ENCODE results near the gene PHB1.

PHB1 gene

GRCh38 chr17:49433000-49433694 lies 18.5 kb upstream of the PHB1 start:
- Histone ChIP-seq H3K4me1 (ENCODE audit: control insufficient read depth, insufficient read depth, low read length) (no peaks in the 10 kb centered on the region), H3K9me3 (ENCODE audit: control insufficient read depth, insufficient read depth, low read depth, low read length) (no peaks in the 10 kb centered on the region), H3K4me3 (ENCODE audit: low read depth, low read length) (no peak overlapping the region), H3K36me3 (ENCODE audit: control insufficient read depth in 2 of 2, insufficient read depth in 1 of 2, low read length in 2 of 2) (no peaks in the 10 kb centered on the region), H3K27ac (ENCODE audit: extremely low read depth, low read depth, low read length) (no peak overlapping the region)
- TF ChIP-seq ZNF600 (tag by site-specific recombination; IDR thresholded peaks at IDR 0.05): no peak
- no peak for TF ChIP-seq ZNF544 (tag by site-specific recombination; IDR thresholded peaks at IDR 0.05)
- TF ChIP-seq ZNF311 (tag by site-specific recombination; IDR thresholded peaks at IDR 0.05; ENCODE audit: borderline replicate concordance): no peak
- no peak for TF ChIP-seq SP3 (tag by site-specific recombination; IDR thresholded peaks at IDR 0.05)
- TF ChIP-seq ZNF280C (tag by site-specific recombination; IDR thresholded peaks at IDR 0.05): no peak
- no peak for TF ChIP-seq ZNF580 (tag by site-specific recombination; IDR thresholded peaks at IDR 0.05)
- TF ChIP-seq ZNF791 (tag by site-specific recombination; IDR thresholded peaks at IDR 0.05): no peak
- TF ChIP-seq ZNF560 (tag by site-specific recombination; IDR thresholded peaks at IDR 0.05; ENCODE audit: borderline replicate concordance): no peak
- no peak for TF ChIP-seq ZIC2 (tag by site-specific recombination; IDR thresholded peaks at IDR 0.05)
- ChIA-PET POLR2A (interaction anchor here (0.6 kb wide), 1 partner anchor 120 kb away, joined by 3 read pairs; no protein-coding TSS in a partner anchor), CTCF (interaction anchor here (0.7 to 15.3 kb wide), 8 partner anchors 7 to 1017 kb away, joined by 3 to 303 read pairs (median 16); partner anchors contain the start of gene PHB1)

GRCh38 chr17:49431743-49432142 lies 17.1 kb upstream of the PHB1 start:
- Histone ChIP-seq H3K4me1 (ENCODE audit: control insufficient read depth, insufficient read depth, low read length) (no peaks in the 10 kb centered on the region), H3K4me3 (ENCODE audit: low read depth, low read length) (no peak overlapping the region), H3K36me3 (ENCODE audit: control insufficient read depth in 2 of 2, insufficient read depth in 1 of 2, low read length in 2 of 2) (no peaks in the 10 kb centered on the region), H3K27ac (ENCODE audit: extremely low read depth, low read depth, low read length) (no peak overlapping the region), H3K9me3 (ENCODE audit: control insufficient read depth, insufficient read depth, low read depth, low read length) (no peaks in the 10 kb centered on the region)
- ChIA-PET CTCF (interaction anchor here (0.7 to 15.3 kb wide), 3 partner anchors 23 to 122 kb away, joined by 3 to 303 read pairs (median 11); no protein-coding TSS in a partner anchor), POLR2A (interaction anchor here (1.2 kb wide), 1 partner anchor 17 kb away, joined by 4 read pairs; the partner anchor contains the start of gene PHB1)
- TF ChIP-seq YY1 (tag by site-specific recombination; IDR thresholded peaks at IDR 0.05): no peak
- TF ChIP-seq ZNF777 (tag by site-specific recombination; IDR thresholded peaks at IDR 0.05; ENCODE audit: borderline replicate concordance): no peak
- no peak for TF ChIP-seq ZNF184 (tag by site-specific recombination; IDR thresholded peaks at IDR 0.05)
- TF ChIP-seq REPIN1 (tag by site-specific recombination; IDR thresholded peaks at IDR 0.05; ENCODE audit: low read depth): no peak
- no peak for TF ChIP-seq ZNF747 (tag by site-specific recombination; IDR thresholded peaks at IDR 0.05)
- TF ChIP-seq ZNF341 (tag by site-specific recombination; IDR thresholded peaks at IDR 0.05; ENCODE audit: low read depth): no peak
- no peak for TF ChIP-seq ZNF76 (tag by site-specific recombination; IDR thresholded peaks at IDR 0.05; ENCODE audit: borderline replicate concordance, low read depth)
- TF ChIP-seq ZNF266 (tag by site-specific recombination; IDR thresholded peaks at IDR 0.05; ENCODE audit: low read depth): no peak
- no peak for TF ChIP-seq ZNF16 (tag by site-specific recombination; IDR thresholded peaks at IDR 0.05; ENCODE audit: low read depth)
- no peak for TF ChIP-seq ZNF776 (tag by site-specific recombination; IDR thresholded peaks at IDR 0.05; ENCODE audit: borderline replicate concordance)
- no peak for TF ChIP-seq ZNF2 (tag by site-specific recombination; IDR thresholded peaks at IDR 0.05)
- TF ChIP-seq, protein P1, sequence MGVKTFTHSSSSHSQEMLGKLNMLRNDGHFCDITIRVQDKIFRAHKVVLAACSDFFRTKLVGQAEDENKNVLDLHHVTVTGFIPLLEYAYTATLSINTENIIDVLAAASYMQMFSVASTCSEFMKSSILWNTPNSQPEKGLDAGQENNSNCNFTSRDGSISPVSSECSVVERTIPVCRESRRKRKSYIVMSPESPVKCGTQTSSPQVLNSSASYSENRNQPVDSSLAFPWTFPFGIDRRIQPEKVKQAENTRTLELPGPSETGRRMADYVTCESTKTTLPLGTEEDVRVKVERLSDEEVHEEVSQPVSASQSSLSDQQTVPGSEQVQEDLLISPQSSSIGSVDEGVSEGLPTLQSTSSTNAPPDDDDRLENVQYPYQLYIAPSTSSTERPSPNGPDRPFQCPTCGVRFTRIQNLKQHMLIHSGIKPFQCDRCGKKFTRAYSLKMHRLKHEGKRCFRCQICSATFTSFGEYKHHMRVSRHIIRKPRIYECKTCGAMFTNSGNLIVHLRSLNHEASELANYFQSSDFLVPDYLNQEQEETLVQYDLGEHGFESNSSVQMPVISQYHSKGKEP (tag by site-specific recombination; IDR thresholded peaks at IDR 0.05): no peak
- no peak for TF ChIP-seq ZNF639 (tag by site-specific recombination; IDR thresholded peaks at IDR 0.05)
- no peak for TF ChIP-seq KLF7 (tag by site-specific recombination; IDR thresholded peaks at IDR 0.05; ENCODE audit: borderline replicate concordance)
- TF ChIP-seq HOXC10 (CRISPR knock-in tag; IDR thresholded peaks at IDR 0.05): no peak
